Loucy (cell line): Measurements from ENCODE around the gene SH3RF3.

Experiments used
- EZH2phosphoT487 ChIP-seq: fragments of 200-600 bp; IDR thresholded peaks from 2 replicates; pipeline ENCODE4 v1.6.1; 2018; ENCODE audit warnings: antibody characterized with exemption, mild to moderate bottlenecking, moderate library complexity, borderline replicate concordance
- TF ChIP-seq, protein P1 (sequence below): fragments of 200-600 bp; sonication (generic); conservative IDR thresholded peaks from 2 replicates; pipeline ENCODE4 v1.5.1; 2014; ENCODE audit warnings: mild to moderate bottlenecking, antibody characterized with exemption, low read length

DNA sequence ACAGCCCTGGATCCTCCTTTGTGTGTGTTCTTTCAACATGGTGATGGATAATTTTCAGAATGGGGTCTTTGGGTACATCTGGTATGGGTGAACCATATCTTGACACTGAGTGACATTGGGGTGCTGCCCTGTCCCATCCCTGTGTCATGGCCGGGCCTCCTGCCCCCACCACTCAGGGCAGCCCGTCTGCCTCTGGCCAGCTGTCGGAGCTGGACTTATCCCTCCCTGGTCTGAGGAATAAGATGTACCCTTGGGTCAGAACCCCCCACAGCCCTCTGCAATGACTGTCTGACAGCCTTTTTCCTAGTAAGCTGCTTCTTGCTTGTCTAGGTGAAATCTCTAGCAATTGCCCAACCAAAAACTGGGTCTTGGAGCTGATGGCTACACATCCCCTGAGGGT is 142.9 kb downstream of the SH3RF3 start:
- TF ChIP-seq, protein P1, sequence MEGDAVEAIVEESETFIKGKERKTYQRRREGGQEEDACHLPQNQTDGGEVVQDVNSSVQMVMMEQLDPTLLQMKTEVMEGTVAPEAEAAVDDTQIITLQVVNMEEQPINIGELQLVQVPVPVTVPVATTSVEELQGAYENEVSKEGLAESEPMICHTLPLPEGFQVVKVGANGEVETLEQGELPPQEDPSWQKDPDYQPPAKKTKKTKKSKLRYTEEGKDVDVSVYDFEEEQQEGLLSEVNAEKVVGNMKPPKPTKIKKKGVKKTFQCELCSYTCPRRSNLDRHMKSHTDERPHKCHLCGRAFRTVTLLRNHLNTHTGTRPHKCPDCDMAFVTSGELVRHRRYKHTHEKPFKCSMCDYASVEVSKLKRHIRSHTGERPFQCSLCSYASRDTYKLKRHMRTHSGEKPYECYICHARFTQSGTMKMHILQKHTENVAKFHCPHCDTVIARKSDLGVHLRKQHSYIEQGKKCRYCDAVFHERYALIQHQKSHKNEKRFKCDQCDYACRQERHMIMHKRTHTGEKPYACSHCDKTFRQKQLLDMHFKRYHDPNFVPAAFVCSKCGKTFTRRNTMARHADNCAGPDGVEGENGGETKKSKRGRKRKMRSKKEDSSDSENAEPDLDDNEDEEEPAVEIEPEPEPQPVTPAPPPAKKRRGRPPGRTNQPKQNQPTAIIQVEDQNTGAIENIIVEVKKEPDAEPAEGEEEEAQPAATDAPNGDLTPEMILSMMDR: no peak
- TF ChIP-seq EZH2phosphoT487: no peak
